SHP77 treated with DMSO at 0.1 percent for 48 hours (cell line): ENCODE results near the gene NSFL1C.
A peak's percentile ranks its signal among the peaks of the same experiment; 100 is the strongest.

Experiments used
- DNase-seq: peaks from one replicate; lab custom pipeline; 2025; lab: John Stamatoyannopoulos, UW

NSFL1C gene

DNA sequence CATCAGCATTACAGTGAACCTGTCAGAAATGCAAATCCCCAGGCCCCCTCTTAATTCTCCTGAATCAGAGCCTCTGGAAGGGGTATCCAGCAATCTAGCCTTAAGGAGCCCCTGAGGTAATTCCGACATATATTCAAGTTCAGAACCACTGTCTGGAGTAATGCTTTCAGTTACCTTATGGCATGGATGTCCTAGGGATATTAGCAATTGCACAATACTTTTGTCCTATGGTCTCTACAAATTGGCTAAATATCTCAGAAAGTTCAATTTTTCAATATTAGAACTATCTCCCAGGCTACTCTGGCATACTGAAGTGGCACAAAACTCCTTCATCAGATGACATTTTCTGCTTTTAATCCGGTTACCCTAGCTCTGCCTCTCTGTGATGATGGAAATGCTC is 6.4 kb downstream of the NSFL1C start:
- no peak for DNase-seq

DNA sequence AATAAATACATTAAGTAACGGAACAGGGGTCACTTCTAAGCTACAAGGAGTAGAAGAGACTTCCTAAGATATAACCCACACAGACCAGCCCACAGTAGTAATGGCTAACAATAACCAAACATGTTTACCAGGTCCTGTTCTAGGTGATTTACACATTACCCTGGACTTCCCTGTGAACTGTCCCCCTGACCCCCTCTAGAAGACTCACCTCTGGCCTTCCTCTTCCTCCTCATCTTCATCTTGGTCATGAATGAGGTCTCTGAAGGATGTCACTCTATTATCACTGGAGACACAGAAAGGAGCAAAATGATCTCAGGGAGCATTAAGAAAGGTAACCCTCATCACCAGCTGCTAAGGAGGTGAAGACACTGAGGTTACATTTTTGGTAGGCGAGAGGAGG is 8.7 kb downstream of the NSFL1C start:
- no peak for DNase-seq

DNA sequence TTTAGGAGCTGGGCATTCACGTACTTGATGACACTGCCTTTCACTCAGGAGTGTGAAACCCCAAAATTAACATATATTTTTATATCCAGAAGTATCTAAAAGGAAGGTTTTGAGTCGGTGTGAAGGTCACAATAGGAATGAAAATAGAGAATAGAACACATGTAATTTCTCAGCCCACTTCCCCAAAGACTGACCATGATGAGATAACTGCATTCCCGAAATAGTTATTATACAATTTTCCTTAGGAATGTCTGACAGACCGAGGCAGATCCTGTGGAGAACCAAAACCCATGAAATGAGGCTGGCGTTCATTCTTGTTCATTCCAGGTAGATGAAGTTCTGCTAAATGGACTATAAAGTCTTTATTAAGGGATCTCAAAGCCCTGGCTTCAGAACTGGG is 10.3 kb downstream of the NSFL1C start:
- no peak for DNase-seq

DNA sequence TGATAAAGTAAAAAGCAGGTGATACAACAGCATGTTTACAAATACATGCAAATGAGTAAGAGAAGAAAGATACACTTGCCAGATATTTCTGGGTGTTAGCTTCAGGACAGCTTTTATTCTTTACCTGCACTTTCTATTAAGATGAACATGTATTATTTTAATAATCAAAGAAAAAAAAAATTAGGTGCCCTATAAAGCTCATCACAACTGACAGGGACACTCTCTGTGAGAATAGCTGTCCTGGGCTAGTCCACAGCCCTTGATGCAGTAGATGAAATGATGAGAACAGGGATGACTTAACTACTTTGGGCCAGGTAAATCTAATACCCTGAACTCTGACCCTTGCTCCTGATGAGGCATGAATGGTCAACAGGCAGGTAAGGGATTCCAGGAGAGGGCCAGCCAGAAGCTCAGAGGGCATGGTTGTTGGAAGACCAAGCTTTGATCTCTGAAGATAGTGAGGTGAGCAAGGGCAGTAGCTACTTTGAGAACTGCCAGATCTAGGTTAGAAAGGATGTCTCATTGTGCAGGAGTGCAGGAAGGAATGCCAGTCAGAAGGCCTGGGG is 15.6 kb downstream of the NSFL1C start:
- no peak for DNase-seq

DNA sequence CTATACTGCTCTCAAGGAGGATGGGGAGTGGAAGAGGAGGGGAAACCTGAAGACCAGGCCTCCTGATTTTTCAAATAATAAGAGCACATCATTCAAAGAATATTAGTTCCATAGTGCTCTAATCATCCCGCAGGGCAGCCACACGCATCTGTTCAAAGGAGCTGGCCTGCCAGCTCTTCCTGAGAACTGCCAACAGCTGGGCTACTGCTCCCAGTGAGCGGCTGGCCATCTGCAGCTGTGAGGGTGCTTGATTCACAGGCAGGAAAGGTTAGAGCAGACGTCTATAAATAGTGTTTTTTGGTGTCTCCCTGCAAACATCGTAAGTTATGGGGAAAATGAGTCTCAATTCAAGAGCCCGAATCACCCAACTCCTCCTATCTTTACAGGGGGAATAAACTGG is 17.3 kb downstream of the NSFL1C start:
- no peak for DNase-seq

DNA sequence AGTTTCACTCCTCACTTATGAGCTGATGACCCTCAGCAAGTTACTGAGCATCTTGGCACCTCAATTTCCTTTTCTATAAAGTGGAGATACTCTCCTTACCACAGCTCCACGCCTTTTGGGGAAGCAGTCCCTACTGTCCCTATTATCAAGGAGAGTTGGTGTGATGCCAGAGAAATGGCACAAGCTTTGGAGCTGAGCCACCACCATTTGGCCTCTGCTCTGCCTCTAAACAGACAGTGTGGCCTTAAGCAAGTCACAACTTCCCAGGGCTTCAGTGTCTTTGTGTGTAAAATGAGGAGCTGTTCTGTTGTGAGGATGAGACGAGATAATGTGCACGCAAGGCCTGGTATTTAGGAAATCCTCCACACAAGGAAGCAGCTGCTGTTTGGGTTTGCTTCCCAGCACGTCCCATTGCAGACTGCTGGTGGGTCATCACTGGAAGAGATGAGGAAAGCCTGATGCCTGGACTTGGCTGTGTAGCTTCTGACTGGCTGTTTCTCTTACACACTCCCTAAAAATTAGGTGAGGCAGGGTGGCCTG is 18.5 kb downstream of the NSFL1C start:
- no peak for DNase-seq

DNA sequence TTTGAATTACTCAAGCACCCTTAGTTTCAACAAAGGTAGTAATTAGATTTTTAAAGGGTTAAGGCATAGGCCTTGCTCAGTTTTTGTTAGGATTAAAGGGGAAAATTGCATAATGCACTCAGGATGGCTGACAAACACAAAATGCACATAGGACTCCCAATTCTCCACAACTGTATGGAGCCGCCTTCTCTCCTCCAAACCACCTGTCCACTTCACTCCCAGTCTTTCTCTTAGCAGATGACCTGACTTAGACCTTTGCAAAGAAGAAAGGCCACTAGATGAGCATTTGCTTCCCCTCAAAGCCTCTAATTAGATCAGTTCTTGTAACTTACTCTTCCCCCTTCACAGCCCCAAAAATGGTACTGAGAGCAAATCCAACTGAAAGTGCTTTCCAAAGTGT is 20.1 kb downstream of the NSFL1C start:
- no peak for DNase-seq

DNA sequence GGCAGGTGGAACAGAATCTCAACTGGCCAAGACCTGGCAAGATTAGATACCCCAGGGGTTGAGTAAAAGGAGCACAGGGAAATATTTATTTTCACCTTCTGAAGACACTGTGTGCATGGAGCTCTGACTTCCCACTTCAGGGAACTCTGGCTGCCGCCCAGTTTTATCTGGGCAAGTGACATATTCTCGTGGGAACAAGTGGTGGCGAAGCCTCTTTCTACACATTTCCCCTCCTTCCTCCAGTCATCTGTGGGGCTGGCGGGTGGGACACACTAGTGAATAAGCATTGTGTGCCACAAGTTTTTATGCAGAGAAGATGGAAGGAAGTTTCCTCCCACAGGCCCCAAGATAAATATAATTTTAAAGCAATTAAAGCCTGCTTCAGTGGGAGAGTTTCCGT is 23.6 kb downstream of the NSFL1C start:
- DNase-seq, result no peak

DNA sequence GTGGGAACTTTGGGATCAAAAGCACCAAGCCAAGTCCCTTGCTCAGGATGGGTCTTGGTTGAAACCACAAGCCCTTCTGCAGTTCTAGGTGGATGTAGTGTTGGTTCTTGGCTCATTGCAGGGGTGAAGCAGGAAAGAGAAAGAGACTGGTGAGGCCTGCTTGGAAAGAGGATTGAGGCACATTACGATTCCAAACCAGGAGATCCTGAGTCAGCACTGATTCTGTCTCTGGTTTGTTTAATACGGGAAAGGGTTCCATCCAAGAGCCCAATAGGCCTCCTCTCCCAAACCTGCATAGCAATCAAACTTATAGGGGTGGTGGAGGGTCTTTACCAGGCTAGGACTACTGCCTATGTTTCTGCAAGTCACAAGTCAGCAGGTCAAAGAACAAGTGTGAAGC is 24.3 kb downstream of the NSFL1C start:
- DNase-seq, result no peak

DNA sequence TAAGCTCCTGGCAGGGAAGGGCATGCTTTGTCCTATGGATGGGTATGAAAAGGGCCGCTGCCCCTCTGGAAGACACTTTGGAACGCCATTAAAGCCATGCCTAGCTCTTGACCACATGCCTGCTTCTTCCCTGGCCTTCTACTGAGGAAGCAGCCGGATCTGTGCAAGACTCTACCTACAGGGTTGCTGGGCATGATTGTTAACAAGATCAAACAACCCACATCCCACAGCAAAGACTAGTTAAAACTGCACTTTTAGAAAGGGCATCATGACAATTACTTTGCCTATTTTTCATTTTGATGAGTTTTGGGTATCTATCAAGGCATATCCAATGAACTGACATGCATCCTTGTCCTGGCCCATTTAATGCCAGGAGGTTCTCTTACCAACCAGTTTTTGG is 25.5 kb downstream of the NSFL1C start:
- no peak for DNase-seq

DNA sequence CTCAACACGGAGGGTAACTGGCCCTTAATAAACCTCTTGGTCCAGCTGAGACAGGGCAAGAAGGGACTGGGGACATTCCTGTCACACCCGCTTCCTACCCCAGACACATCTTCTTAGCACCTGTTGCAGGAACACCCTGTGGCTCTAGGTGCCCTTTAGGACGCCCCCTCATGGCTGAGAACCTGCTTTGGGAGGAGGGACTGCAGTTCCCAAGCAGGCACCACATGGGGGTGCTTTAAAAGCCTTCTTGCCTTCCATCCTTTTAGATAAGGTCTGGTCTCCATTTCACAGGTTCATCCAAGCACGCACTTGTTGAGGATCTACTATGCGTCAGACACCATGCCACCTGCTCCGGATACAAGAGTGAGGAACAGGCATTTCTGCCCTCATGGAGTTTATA is 26.6 kb downstream of the NSFL1C start:
- no peak for DNase-seq

DNA sequence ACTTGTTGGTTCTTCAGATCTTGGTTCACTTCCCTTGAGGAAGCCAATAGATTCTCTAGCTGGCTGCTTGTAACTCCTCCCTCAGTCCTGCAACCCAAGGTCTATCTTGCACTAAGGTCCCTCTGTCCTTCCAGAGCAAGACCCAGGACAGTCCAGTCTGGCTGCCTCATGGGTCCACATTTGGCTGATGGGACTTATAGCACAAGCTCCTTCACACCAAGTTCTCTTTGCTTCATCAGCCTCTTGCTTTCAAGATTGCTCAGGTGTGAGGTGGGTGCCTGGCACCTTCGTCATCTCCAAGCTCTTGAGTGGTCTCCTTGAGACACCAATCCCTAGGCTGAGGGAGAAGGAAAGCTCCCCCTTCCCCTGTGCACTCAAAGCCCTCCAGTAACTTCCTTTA is 28.3 kb downstream of the NSFL1C start:
- DNase-seq, result no peak

DNA sequence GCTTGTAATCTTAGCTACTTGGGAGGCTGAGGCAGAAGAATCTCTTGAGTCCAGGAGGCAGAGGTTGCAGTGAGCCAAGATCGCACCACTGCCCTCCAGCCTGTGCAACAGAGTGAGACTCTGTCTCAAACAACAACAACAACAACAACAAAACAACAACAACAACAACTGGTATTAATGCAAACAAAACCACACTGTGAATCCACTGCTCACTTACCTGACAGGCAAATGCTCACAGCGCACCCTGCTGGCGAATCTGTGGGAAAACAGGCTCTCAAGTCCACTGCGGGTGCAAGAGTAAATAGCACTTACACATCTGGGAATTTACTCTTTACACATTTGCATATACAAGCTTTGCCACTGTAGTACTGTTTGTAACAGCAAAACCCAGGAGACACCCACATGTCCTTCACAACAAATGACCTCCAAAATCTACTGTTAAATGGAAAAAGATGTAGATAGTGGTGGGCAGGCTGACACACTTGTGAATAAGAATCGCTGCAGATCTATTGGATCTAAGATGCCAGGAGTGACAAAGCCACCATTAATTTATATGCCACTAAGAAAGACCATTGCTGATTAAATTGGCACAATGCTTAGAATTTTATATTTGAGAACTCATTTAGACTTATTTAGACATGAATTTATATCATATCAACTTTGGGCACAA is 29.3 kb downstream of the NSFL1C start:
- peak; percentile 56 for DNase-seq

DNA sequence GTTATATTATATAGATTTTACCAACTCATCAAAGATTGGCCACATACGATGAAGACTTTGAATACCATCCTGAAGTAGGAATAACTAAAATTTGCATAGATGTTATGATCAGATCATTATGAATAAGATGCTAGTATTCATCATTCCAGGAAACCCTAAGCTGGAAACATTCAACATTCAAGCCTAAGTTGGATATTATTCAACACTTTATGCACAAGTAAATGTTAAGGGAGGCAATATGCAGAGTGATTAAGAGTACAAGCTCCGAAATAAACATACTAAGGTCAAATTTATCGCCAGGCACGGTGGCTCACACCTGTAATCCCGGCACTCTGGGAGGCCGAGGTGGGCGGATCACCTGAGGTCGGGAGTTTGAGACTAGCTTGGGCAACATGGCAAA is 30.4 kb downstream of the NSFL1C start:
- DNase-seq, result no peak

DNA sequence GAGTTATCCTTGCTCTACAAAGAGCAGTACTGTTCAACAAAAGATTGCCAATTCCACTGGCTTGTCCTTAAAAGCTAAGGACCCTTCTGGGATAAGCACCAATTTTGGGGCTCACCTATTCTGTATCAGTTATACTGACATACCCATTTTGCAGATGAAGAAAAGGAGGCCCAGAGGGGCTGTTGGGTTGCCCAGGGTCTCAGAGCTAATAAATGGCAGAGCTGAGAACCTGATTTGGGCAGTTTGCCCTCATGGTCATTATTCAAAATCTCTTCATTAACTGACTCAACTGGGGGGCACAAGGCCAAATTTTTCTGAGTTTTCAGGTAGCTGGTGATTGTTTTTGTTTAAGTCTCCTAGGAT is 31.3 kb downstream of the NSFL1C start:
- no peak for DNase-seq

DNA sequence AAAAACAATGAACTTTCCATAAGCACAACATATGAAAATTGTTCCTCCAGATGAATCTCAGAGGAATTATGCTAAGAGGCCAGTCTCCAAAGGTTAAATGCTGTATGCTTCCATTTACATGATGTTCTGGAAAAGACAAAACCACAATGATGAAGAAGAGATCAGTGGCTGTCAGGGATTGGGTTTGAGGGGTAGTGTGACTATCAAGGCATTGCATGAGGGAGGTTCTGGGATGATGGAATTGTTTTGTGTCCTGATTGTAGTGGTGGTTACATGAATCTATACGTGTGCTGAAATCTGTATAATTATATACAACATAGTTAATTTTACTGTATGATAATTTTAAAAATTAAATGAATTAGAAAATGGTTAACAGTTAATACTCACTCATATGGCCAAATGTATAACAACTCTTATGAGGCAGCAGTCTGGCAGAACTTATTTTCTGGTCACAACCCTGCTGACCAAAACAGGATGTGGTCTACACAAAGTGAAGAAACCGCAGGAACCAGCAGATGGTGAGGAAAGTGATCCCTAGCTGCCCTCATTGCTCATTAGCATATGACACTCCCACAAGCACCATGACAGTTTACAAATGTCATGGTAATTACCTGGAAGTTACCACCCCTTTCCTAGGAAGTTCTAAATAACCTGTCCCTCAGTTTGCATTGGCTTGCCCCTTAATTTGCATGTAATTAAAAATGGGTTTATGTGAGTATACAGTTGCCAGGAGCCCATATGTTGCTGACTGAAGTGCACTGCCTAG is 31.9 kb downstream of the NSFL1C start:
- DNase-seq, result no peak

DNA sequence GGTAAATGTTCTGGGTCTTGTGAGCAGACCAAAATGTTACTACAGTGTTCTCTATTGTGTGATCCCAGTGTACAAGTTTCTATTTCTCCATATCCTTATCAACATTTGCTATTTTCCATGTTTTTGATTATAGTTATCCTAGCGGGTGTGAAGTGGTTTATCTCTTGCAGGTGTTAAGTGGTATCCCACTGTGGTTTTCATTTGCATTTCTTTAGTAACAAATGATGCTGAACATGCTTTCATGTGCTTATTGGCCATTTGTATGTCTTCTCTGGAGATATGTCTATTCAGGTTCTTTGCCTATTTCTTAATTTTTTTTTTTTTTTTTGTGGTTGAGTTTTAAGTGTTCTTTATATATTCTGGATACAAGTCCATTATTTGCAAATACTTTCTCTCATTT is 35.5 kb downstream of the NSFL1C start:
- no peak for DNase-seq

DNA sequence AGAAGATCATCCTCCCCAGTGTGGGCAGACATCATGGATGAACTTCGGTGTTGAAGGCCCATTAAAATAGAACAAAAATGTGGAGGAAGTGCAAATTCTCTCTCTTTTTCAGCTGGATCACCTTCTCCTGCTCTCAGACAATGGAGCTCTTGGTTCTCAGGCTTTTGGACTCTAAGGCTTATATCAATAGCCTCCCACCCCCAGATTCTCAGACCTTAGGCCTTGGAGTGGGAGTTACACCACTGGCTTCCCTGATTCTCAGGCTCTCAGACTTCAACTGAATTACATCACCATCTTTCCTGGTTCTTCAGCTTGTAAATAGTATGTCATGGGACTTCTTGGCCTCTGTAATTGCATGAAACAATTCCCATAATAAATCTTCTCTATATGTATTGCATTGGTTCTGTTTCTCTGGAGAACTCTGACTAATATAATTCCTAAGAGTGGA is 36.6 kb downstream of the NSFL1C start:
- DNase-seq, result no peak

DNA sequence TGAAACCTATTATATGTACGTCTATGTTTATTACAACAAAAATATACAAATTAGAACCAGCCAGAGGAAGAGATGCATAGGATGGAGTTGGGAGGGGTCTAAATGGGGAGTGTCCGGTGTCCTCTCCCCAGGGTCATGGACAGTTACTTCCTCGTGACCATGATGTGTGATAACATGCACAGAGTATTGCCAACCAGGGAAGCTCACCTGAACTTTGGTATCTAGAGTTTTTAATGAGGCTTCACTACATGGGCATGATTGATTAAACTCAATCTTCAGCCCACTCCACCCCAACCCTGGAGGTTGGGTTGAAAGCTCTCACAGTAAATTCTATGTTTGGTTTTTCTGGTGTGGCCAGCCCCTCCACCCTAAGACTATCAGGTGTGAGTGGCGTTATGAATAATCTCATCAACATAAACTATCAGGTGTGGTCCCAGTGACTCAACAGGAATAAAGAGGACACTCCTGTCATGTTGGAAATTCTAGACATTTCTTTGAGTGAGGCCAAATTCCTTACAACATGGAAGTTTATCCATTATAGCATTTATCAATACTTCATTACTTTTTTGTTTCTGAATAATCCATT is 37.4 kb downstream of the NSFL1C start:
- DNase-seq, result no peak

DNA sequence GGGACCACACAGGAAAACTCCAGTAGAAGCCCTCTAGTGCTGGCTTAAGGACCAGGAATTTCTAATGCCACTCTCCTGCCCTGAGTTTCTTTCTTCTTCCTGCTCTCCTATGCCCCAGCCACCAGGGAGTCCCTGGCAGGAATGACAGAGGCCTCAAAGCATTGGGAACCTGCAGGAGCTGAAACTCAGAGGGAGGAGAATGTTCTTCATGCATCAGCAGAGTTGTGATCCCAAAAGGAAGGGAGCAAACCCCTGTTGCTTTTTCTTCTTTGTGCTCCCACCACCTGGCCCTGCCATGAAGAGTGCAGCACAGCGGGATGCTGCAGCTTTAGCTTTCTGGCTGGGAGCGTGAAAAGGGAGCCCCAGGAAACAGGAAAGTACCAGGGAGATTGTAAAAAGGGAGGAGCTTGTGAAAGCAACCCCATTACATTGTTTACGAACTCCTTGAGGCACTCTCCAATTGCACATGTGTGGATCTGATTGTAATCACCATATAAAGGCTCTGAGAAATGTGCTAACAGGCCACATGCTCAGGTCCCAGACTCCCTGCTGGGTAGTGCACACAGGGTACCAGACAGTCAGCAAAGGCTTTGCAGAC is 39.1 kb downstream of the NSFL1C start:
- no peak for DNase-seq

DNA sequence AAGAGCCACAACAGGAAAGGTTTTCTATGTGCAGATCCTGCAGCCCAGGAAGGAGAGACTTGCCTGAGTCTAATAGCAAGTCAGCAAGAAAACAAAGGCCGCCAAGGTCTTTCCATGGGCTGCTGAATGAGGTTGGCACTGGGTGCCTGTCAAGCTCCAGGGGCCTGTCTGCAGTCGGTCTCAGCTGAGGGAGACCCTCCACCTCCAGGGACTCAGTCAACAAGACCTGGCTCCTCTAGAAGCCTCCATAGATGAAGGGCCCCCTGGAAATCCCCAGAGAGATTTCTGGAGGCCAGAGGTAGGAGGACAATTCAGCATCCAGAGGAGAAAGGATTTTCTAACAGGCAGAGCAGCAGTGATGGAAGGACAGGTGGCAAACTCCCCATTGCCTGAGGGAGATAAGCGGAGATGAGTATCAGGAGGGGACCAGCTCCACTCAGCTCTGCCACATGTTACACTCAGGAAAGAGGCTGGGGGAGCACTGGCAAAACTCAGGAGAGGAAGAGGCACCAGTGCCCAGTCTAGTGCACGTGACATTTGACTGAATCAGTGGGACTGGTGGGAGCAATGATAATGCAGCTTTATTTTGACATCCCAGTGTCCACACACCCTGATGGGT is 40.3 kb downstream of the NSFL1C start:
- DNase-seq, result no peak

DNA sequence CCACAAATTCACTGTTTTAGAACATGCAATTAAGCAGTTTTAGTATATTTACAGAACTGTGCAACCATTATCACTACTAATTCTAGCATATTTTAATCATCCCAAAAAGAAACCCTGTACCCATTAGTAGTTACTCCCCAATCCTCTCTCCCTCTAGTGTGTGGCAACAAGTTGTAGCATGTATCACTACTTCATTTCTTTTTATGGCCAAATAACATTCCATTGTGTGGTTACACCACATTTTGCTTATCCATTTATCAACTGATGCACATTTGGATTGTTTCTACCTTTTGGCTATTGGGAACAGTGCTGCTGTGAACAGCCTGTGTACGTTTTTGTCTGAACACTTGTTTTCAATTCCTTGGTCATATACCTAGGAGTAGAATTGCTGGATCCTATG is 42.3 kb downstream of the NSFL1C start:
- no peak for DNase-seq
